Gastroesophageal sphincter (tissue), 4 donors: ENCODE data around the gene MOK. TPM values are rescaled to one million over a fixed set of nuclear protein-coding genes. Genes with fewer than 3 reads are reported as not detected.

Source experiments
- ATAC-seq: fragments of 150-250 bp; one replicate; pipeline ENCODE4 v1.9.1; 2016; ENCODE audit warnings: mild to moderate bottlenecking, moderate library complexity
- H3K27ac ChIP-seq, 4 donors: fragments of 200-600 bp; sonication (generic) in 3 of 4; 1 replicate in 3 of 4; 2 replicates in 1 of 4; pipeline ENCODE4 v1.5.1; 2016 to 2019
- H3K27me3 ChIP-seq: fragments of 200-600 bp; sonication (generic); one replicate; pipeline ENCODE4 v1.5.1; 2019
- H3K36me3 ChIP-seq, 2 donors: fragments of 200-600 bp; sonication (generic); one replicate each; pipeline ENCODE4 v1.5.1; 2019; ENCODE audit warnings: control low read depth in 1 of 2
- H3K4me1 ChIP-seq, 3 donors: fragments of 200-600 bp; sonication (generic); 1 replicate in 2 of 3; 2 replicates in 1 of 3; pipeline ENCODE4 v1.5.1; 2016 to 2019; ENCODE audit warnings: control low read depth in 2 of 3
- H3K4me3 ChIP-seq, 2 donors: fragments of 200-600 bp; sonication (generic); one replicate each; pipeline ENCODE4 v1.5.1; 2019; ENCODE audit warnings: mild to moderate bottlenecking in 1 of 2, moderate library complexity in 1 of 2
- H3K9me3 ChIP-seq, 3 donors: fragments of 200-600 bp; sonication (generic); one replicate each; pipeline ENCODE4 v1.5.1; 2017 to 2019; ENCODE audit warnings: control low read depth in 2 of 3
- CTCF ChIP-seq, 4 experiments: fragments of 200-600 bp in 2 of 4; fragments of 450-650 bp in 2 of 4; sonication (generic) in 1 of 4; IDR thresholded peaks; one replicate each; pipeline ENCODE4 v1.5.1; 2017 to 2019; ENCODE audit warnings: antibody characterized with exemption in 4 of 4, mild to moderate bottlenecking in 2 of 4, moderate library complexity in 2 of 4
- EP300 ChIP-seq: sonication (generic); formaldehyde crosslinking; IDR thresholded peaks from one replicate; pipeline ENCODE4 v1.6.1; 2017; ENCODE audit warnings: antibody characterized with exemption, mild to moderate bottlenecking
- POLR2A ChIP-seq, 2 donors: fragments of 450-650 bp; IDR thresholded peaks; one replicate each; pipeline ENCODE4 v1.6.1; 2017; ENCODE audit warnings: antibody characterized with exemption in 2 of 2, mild to moderate bottlenecking in 2 of 2, moderate library complexity in 1 of 2
- POLR2AphosphoS5 ChIP-seq: sonication (generic); formaldehyde crosslinking; IDR thresholded peaks from one replicate; pipeline ENCODE4 v1.6.1; 2017; ENCODE audit warnings: antibody characterized with exemption
- WGBS, 2 donors: methylation state at CpG; one replicate each; pipeline ENCODE4 v1.1.5; 2018; ENCODE audit warnings: low coverage in 1 of 2; 5-methylcytosine and 5-hydroxymethylcytosine counted together
- total RNA-seq, 4 donors: library from RNA; depleted of rRNA; stranded (reverse); fragments of >200 nt; gene quantifications; one replicate each; pipeline ENCODE4 v1.1.0, GENCODE V29; 2016

MOK gene
- total RNA-seq, 4 donors from 2014 or later, result 10.6 to 15.4 (median 10.7) TPM

DNA sequence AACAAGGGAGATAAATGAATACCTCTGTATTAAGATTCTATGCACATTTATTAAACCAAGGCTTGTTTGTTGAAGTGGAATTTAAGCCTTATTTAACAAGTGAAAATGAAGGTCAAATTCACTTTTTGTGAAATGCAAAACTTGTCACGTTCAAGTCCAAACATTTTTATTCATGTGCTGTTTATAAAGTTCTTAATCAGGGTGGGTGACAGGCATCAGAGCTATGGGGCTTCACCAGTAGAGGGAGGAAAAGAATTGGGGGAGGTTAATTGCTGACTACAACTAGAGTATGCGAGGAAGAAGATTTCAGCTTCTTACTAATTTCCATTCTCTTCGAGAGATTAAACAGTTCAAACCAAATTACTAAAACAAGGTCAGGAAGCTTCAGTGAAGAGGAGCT, 9.7 kb downstream of the MOK start:
- Histone ChIP-seq H3K9me3 (no peaks in the 10 kb centered on the region), H3K4me3 (no peak overlapping the region), H3K4me1 (peaks cover 0 to 26% (median 0%) of the 10 kb centered on the region in 3 donors), H3K27me3 (no peaks in the 10 kb centered on the region), H3K36me3 (no peaks in the 10 kb centered on the region), H3K27ac (peak overlapping the region; percentile 38 to 66 (median 61))
- peak; percentile 60 for ATAC-seq
- WGBS, 2 donors, result 5 to 16% methylated on average over 3 of the region's 3 CpGs
- peak in 3 of 4 experiments; percentile 39 to 57 (median 52) for TF ChIP-seq CTCF (IDR thresholded peaks at IDR 0.05)
- TF ChIP-seq EP300, result no peak

GRCh38 chr14:102293781-102294180, 11.2 kb downstream of the MOK start:
- H3K27ac ChIP-seq, result peak overlapping the region in 2 of 4 donors; percentile 58 to 64
- peaks cover 0 to 26% (median 0%) of the 10 kb centered on the region in 3 donors for H3K4me1 ChIP-seq
- TF ChIP-seq CTCF (IDR thresholded peaks at IDR 0.05) (no peak), EP300 (no peak), POLR2AphosphoS5 (no peak), POLR2A (IDR thresholded peaks at IDR 0.05) (no peak)
- no peak overlapping the region for H3K4me3 ChIP-seq
- H3K9me3 ChIP-seq, result no peaks in the 10 kb centered on the region
- 78 to 93% methylated on average over 2 to 6 of the region's 6 CpGs for WGBS, 2 donors
- H3K27me3 ChIP-seq, result no peaks in the 10 kb centered on the region
- ATAC-seq, result no peak
- no peaks in the 10 kb centered on the region for H3K36me3 ChIP-seq

GRCh38 chr14:102292441-102292840, 12.5 kb downstream of the MOK start:
- Histone ChIP-seq H3K4me3 (no peak overlapping the region), H3K9me3 (no peaks in the 10 kb centered on the region), H3K27me3 (no peaks in the 10 kb centered on the region), H3K27ac (no peak overlapping the region), H3K36me3 (no peaks in the 10 kb centered on the region), H3K4me1 (peaks cover 0 to 26% (median 0%) of the 10 kb centered on the region in 3 donors)
- 89 to 100% methylated on average over 1 of the region's 1 CpG for whole genome bisulfite sequencing, 2 donors
- no peak for ATAC-seq
- no peak for TF ChIP-seq POLR2A (IDR thresholded peaks at IDR 0.05)
- TF ChIP-seq EP300, result no peak
- TF ChIP-seq CTCF (IDR thresholded peaks at IDR 0.05), result no peak
- no peak for TF ChIP-seq POLR2AphosphoS5

DNA sequence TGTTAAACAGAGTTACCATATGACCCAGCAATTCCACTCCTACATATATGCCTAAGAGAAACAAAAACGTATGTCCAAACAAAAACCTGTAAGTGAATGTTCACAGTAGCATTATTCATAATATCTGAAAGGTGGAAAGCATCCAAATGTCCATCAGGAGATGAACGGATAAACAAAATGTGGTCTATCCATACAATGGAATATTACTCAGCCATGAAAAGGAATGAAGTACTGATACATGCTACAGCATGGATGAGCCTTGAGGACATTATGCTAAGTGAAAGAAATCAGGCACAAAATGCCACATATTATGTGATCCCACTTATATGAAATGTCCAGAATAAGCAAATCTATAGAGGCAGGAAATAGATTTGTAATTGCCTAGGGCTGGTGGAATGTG, 16.8 kb downstream of the MOK start:
- WGBS, 2 donors, result 67 to 100% methylated on average over 1 to 2 of the region's 2 CpGs
- no peak for TF ChIP-seq POLR2AphosphoS5
- TF ChIP-seq POLR2A (IDR thresholded peaks at IDR 0.05), result no peak
- no peak for TF ChIP-seq CTCF (IDR thresholded peaks at IDR 0.05)
- TF ChIP-seq EP300, result no peak
- Histone ChIP-seq H3K4me3 (no peak overlapping the region), H3K27me3 (no peaks in the 10 kb centered on the region), H3K4me1 (peaks cover 0 to 4% (median 0%) of the 10 kb centered on the region in 3 donors), H3K9me3 (no peaks in the 10 kb centered on the region), H3K36me3 (no peaks in the 10 kb centered on the region), H3K27ac (no peak overlapping the region)
- ATAC-seq, result no peak

GRCh38 chr14:102285106-102285505, 19.9 kb downstream of the MOK start:
- Histone ChIP-seq H3K36me3 (peaks cover 0 to 20% of the 10 kb centered on the region in 2 donors), H3K27ac (no peak overlapping the region), H3K4me3 (no peak overlapping the region), H3K4me1 (peaks cover 0 to under 1% (median 0%) of the 10 kb centered on the region in 3 donors), H3K9me3 (no peaks in the 10 kb centered on the region), H3K27me3 (no peaks in the 10 kb centered on the region)
- 90 to 94% methylated on average over 2 of the region's 2 CpGs for WGBS, 2 donors
- ATAC-seq, result no peak
- TF ChIP-seq POLR2A (IDR thresholded peaks at IDR 0.05) (no peak), POLR2AphosphoS5 (no peak), EP300 (no peak), CTCF (IDR thresholded peaks at IDR 0.05) (no peak)
